Tibial nerve (tissue), 4 donors: ENCODE data around the gene ASF1B.
"Not testable (repeated sequence)": the region's sequence is repeated elsewhere in the genome, so short reads cannot be mapped to it uniquely, and the experiment has no call there.

Source experiments
- EP300 ChIP-seq, 2 donors: sonication (generic); formaldehyde crosslinking; IDR thresholded peaks; one replicate each; pipeline ENCODE4 v1.6.1; 2017; ENCODE audit warnings: antibody characterized with exemption in 2 of 2, mild to moderate bottlenecking in 1 of 2
- TF ChIP-seq, protein P1 (sequence below), 5 experiments: fragments of 200-600 bp in 3 of 5; fragments of 450-650 bp in 2 of 5; sonication (generic) in 3 of 5; IDR thresholded peaks; one replicate each; pipeline ENCODE4 v1.5.1; 2016 to 2019; ENCODE audit warnings: antibody characterized with exemption in 5 of 5, mild to moderate bottlenecking in 3 of 5, moderate library complexity in 2 of 5

DNA sequence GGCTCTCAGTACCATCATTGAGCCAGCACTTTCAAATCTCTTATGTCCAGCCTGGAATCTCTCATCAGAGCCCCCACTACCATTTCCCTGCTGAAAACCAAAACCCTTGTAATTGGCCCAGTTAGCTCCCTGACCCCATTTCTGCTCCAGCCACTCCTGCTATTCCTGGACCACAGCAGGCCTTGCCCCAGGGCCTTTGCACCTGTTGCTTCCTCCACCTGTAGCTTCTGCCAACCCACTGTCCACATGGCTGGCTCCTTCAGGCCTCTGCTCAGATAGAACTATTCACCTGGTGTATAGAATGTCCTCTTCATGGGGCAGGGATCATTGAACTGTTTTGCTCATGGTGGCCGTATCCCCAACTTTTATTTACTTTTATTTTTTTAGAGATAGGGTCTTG is 49.3 kb upstream of the ASF1B start:
- TF ChIP-seq, protein P1, sequence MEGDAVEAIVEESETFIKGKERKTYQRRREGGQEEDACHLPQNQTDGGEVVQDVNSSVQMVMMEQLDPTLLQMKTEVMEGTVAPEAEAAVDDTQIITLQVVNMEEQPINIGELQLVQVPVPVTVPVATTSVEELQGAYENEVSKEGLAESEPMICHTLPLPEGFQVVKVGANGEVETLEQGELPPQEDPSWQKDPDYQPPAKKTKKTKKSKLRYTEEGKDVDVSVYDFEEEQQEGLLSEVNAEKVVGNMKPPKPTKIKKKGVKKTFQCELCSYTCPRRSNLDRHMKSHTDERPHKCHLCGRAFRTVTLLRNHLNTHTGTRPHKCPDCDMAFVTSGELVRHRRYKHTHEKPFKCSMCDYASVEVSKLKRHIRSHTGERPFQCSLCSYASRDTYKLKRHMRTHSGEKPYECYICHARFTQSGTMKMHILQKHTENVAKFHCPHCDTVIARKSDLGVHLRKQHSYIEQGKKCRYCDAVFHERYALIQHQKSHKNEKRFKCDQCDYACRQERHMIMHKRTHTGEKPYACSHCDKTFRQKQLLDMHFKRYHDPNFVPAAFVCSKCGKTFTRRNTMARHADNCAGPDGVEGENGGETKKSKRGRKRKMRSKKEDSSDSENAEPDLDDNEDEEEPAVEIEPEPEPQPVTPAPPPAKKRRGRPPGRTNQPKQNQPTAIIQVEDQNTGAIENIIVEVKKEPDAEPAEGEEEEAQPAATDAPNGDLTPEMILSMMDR (IDR thresholded peaks at IDR 0.05) = not testable (repeated sequence)
- TF ChIP-seq EP300 (IDR thresholded peaks at IDR 0.05) = not testable (repeated sequence)
